GM13976 (cell line): ENCODE data around the gene BTRC.

Experiments
- DNase-seq: peaks from one replicate; pipeline ENCODE4 v3.0.0; 2012; ENCODE audit warnings: low spot score
- CTCF ChIP-seq: IDR thresholded peaks from 2 replicates; pipeline ENCODE4 v1.5.1; 2012; ENCODE audit warnings: borderline replicate concordance, mild to moderate bottlenecking; ENCODE audit not compliant: insufficient read depth; ENCODE audit errors: extremely low read depth, missing control alignments, control extremely low read depth
- in situ Hi-C: fragments of 300-500 bp; cut with MboI; formaldehyde crosslinking; loops from one replicate; pipeline ENCODE4 v1.12.0; 2022; ENCODE audit warnings: low sequenced_read_pairs, mixed read lengths, inconsistent platforms; ENCODE audit not compliant: unreplicated experiment

The BTRC gene

GRCh38 chr10:101441541-101442455, 87.8 kb downstream of the BTRC start:
- peak; percentile 62 for DNase-seq
- TF ChIP-seq CTCF, result peak; percentile 38
- in situ Hi-C loops, result loop anchor here (25.0 kb wide), 1 partner anchor 154 kb away; no protein-coding TSS in a partner anchor

- TF ChIP-seq CTCF, result no peak
- in situ Hi-C loops, result loop anchor here (25.0 kb wide), 1 partner anchor 155 kb away; no protein-coding TSS in a partner anchor
- DNase-seq, result no peak
These were observed 88.5 kb downstream of the BTRC start for GRCh38 chr10:101442456-101442800.

GRCh38 chr10:101444058-101444898, 90.3 kb downstream of the BTRC start:
- TF ChIP-seq CTCF, result no peak
- in situ Hi-C loops, result loop anchor here (25.0 kb wide), 1 partner anchor 157 kb away; no protein-coding TSS in a partner anchor
- DNase-seq, result no peak

GRCh38 chr10:101446071-101446470, 92.1 kb downstream of the BTRC start:
- DNase-seq, result no peak
- in situ Hi-C loops, result loop anchor here (25.0 kb wide), 1 partner anchor 159 kb away; no protein-coding TSS in a partner anchor
- no peak for TF ChIP-seq CTCF

GRCh38 chr10:101446947-101447346, 93.0 kb downstream of the BTRC start:
- in situ Hi-C loops, result loop anchor here (25.0 kb wide), 1 partner anchor 160 kb away; no protein-coding TSS in a partner anchor
- no peak for TF ChIP-seq CTCF
- DNase-seq, result no peak

- in situ Hi-C loops, result loop anchor here (25.0 kb wide), 1 partner anchor 160 kb away; no protein-coding TSS in a partner anchor
- TF ChIP-seq CTCF, result no peak
- no peak for DNase-seq
These were observed 93.5 kb downstream of the BTRC start for GRCh38 chr10:101447477-101447876.
